Lower lobe of right lung (tissue), 2 donors: ENCODE results near the gene AFDN. TPM values are rescaled to one million over a fixed set of nuclear protein-coding genes. Genes with fewer than 3 reads are reported as not detected.

Source experiments
- ATAC-seq, 2 donors: fragments of 200-7000 bp; cut with Tn5 transposase; one replicate each; pipeline ENCODE4 v1.9.1; 2020 to 2022; ENCODE audit warnings: mild to moderate bottlenecking in 2 of 2, moderate library complexity in 2 of 2
- DNase-seq: peaks from one replicate; pipeline ENCODE4 v3.0.0-alpha.2; 2020
- H3K27ac ChIP-seq: fragments of 200-600 bp; one replicate; pipeline ENCODE4 v1.8.0; 2022
- H3K27me3 ChIP-seq: fragments of 200-600 bp; one replicate; pipeline ENCODE4 v1.8.0; 2022; ENCODE audit warnings: low read depth
- H3K36me3 ChIP-seq: fragments of 200-600 bp; one replicate; pipeline ENCODE4 v1.8.0; 2022; ENCODE audit warnings: mild to moderate bottlenecking
- H3K4me1 ChIP-seq: fragments of 200-600 bp; one replicate; pipeline ENCODE4 v1.8.0; 2022
- H3K4me3 ChIP-seq: fragments of 200-600 bp; one replicate; pipeline ENCODE4 v1.8.0; 2022; ENCODE audit warnings: mild to moderate bottlenecking
- H3K9me3 ChIP-seq: fragments of 200-600 bp; one replicate; pipeline ENCODE4 v1.8.0; 2022
- intact Hi-C: fragments of 100-400 bp; cut with DNase I; formaldehyde crosslinking; loops from one replicate; pipeline ENCODE4 v1.11.0; 2022
- total RNA-seq: library from RNA; stranded (reverse); fragmentation: NEBNext Ultra II Directional; extraction: Animal tissue kit (Norgen Biotek cat#: 25700); gene quantifications from one replicate; pipeline ENCODE4 v1.2.1, GENCODE V29; 2021
- TF ChIP-seq, protein P1 (sequence below): fragments of 200-600 bp; IDR thresholded peaks from one replicate; pipeline ENCODE4 v1.8.0; 2022; ENCODE audit warnings: antibody characterized with exemption, mild to moderate bottlenecking
- donor health status: DM: no; HTN: yes; CAD: no; lungs with severe emphysema.

AFDN gene
- total RNA-seq, 1 donor from 2014 or later: 167 TPM

DNA sequence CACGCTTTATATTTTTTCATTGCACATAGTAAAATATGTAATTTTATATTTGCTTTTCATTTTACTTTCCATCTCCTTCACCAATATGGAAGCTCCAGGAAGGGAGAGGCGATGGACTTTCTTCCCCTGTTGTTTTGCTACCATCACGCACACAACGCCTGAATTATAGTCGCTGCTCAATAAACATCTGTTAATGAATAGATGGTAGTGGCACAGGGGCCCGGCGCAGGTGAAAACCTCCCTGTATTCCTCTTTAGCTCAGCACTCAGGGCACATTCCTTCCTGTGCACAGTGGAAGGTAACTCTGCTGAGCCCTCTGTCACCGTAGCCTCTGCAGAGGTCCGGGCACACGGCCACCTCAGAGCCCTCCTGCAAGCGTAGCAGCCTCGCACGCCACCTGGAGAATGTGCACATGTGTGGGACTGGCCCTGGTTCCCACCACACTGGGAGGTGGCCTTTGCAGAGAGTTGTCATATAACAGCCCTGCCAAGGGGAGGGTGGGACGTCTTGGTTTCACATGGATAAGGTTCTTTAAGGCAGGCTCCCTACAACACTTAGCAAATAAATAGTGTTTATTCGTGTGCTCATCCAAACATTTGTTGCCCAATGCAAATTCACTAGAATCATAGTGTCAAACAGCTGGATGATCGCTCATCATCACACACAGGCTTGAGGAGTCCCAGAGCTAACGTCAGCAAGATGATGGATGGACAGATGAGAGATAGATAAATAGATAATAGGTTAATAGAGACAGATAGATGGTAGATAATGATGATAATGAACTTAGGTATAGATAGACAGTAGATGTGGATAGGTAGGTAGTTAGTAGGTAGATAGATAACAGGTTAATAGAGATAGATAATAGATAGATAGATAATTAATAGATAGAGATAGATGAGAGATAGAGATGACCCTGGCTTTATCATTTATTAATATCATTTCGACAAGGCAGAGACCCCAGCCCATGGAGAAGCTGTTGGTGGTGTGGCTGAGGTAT lies 32.3 kb upstream of the AFDN start:
- H3K4me1 ChIP-seq: peaks cover 9% of the 10 kb centered on the region
- TF ChIP-seq, protein P1, sequence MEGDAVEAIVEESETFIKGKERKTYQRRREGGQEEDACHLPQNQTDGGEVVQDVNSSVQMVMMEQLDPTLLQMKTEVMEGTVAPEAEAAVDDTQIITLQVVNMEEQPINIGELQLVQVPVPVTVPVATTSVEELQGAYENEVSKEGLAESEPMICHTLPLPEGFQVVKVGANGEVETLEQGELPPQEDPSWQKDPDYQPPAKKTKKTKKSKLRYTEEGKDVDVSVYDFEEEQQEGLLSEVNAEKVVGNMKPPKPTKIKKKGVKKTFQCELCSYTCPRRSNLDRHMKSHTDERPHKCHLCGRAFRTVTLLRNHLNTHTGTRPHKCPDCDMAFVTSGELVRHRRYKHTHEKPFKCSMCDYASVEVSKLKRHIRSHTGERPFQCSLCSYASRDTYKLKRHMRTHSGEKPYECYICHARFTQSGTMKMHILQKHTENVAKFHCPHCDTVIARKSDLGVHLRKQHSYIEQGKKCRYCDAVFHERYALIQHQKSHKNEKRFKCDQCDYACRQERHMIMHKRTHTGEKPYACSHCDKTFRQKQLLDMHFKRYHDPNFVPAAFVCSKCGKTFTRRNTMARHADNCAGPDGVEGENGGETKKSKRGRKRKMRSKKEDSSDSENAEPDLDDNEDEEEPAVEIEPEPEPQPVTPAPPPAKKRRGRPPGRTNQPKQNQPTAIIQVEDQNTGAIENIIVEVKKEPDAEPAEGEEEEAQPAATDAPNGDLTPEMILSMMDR: no peak
- intact Hi-C loops: no loop called here
- H3K4me3 ChIP-seq: no peak overlapping the region
- H3K27me3 ChIP-seq: peaks cover 6% of the 10 kb centered on the region
- H3K36me3 ChIP-seq: no peaks in the 10 kb centered on the region
- no peaks in the 10 kb centered on the region for H3K9me3 ChIP-seq
- DNase-seq (no peak), ATAC-seq (no peak)
- H3K27ac ChIP-seq: no peak overlapping the region

DNA sequence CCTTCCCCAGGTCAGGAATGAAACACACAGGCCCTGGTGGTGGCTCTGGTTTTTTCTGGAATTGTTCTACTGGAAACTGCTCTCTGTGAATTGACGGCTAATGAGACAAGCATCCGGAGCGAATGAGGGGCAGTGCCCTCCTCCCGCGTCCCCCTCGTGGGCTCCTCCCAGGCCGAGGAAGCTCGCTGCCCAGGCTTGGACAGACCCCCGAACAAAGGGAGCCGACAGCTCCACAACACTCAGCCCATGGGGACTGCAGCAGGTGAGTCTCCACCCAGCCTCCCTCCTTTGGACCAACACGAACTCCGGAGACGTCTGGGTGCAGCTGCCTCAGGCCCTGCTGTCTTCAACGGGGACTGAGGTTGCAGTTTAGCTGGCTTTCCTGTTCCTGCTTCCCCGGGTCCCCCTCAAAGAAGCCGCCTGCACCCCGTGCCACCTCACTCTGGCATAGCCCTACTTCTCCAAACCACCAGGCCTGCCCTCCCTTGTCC lies 31.3 kb upstream of the AFDN start:
- DNase-seq (no peak), ATAC-seq (no peak)
- Histone ChIP-seq H3K27me3 (peaks cover 6% of the 10 kb centered on the region), H3K27ac (no peak overlapping the region), H3K36me3 (no peaks in the 10 kb centered on the region), H3K4me3 (peak overlapping the region; percentile 52), H3K9me3 (no peaks in the 10 kb centered on the region), H3K4me1 (peaks cover 9% of the 10 kb centered on the region)
- intact Hi-C loops: no loop called here
- TF ChIP-seq, protein P1: no peak

DNA sequence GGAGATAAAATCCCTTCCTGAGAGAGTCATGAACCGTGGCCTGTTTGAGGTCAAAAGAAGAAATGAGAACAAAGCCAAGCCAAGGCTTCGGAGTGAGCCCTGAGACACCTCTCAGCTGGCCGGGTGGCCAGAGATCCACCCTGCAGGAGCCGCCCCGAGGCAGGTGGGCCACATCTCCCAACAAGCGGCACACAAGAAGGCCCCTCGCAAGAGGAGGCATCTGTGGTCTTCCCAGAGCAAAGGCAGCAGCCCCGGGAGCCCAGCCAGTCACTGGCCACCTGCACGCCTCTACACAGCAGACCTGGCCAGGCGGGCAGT lies 30.9 kb upstream of the AFDN start:
- DNase-seq (no peak), ATAC-seq (no peak)
- Histone ChIP-seq H3K4me1 (peaks cover 9% of the 10 kb centered on the region), H3K27me3 (peaks cover 6% of the 10 kb centered on the region), H3K9me3 (no peaks in the 10 kb centered on the region), H3K4me3 (peak overlapping the region; percentile 52), H3K36me3 (no peaks in the 10 kb centered on the region), H3K27ac (no peak overlapping the region)
- intact Hi-C loops: no loop called here
- TF ChIP-seq, protein P1: no peak

DNA sequence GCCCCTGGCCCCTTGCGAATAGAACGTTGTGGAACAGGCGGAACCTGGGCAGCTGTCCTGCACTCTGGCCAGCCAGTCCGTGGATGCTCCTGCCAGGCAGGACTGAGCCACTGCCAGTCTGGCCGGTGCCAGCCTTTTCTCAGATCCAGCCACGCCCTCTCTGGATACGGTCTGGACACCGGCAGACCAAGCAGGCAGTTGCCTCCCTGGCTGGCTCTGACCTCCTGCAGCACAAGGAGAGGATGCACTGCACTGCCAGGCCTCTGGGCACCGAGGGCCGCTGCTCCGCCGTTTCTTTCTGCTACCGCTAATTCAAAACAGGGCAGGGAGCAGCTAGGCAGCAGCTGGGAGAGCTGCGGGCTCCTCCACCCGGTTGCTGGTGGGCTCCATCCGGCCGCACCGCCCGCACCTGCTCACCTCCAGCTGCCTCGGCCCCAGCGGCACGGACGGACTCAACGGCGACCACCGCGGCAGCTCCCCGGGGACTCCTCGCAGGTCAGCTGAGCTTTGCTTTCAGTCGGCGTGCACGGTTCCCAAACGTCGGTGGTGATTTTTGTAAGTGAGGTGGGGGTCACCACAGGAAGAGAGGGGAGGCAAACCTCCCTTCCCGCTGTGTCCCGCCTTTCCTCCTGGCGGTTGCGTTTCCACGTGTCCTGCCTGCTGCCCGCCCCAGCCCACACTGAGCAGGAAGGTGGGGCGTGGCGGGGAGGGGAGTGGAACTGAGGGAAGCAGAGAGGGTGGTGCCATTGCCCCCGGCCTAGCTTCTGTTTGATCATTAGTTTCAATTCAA lies 30.3 kb upstream of the AFDN start:
- H3K4me1 ChIP-seq: peaks cover 9% of the 10 kb centered on the region
- TF ChIP-seq, protein P1: peak; percentile 18
- H3K9me3 ChIP-seq: no peaks in the 10 kb centered on the region
- intact Hi-C loops: no loop called here
- H3K27ac ChIP-seq: no peak overlapping the region
- peak; percentile 58 for DNase-seq
- peak overlapping the region; percentile 52 for H3K4me3 ChIP-seq
- no peaks in the 10 kb centered on the region for H3K36me3 ChIP-seq
- H3K27me3 ChIP-seq: peaks cover 6% of the 10 kb centered on the region
- ATAC-seq: peak; percentile 66 to 77

DNA sequence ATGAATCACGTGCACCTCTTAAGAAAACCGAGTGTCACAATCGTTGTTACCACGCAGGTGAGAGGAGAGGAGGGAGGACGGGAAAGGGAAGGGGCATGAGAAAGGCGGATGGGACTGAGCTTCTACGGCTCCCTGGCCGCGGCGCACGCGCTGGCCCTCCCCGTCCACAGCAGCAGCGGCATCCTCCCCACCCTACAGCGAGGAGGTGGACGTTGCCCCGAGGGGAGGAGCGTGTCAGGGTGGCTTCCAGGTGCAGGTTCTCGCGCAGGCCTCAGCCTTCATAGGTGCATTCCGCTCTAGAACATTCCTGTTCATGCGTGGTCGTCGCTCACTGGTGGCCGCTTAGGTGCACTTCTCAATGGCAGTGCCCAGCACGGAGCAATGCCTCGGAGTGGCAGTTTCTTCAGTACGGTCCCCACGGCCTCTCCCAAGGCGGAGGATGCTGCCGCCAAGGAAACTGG lies 29.7 kb upstream of the AFDN start:
- Histone ChIP-seq H3K4me1 (peaks cover 9% of the 10 kb centered on the region), H3K9me3 (no peaks in the 10 kb centered on the region), H3K36me3 (no peaks in the 10 kb centered on the region), H3K27me3 (peaks cover 6% of the 10 kb centered on the region), H3K27ac (no peak overlapping the region), H3K4me3 (peak overlapping the region; percentile 52)
- TF ChIP-seq, protein P1: no peak
- intact Hi-C loops: no loop called here
- ATAC-seq (peak; percentile 18 to 38), DNase-seq (no peak)
